HepG2 (cell line): Measurements from ENCODE around the gene PXMP4. TPM values are rescaled to one million over a fixed set of nuclear protein-coding genes. Genes with fewer than 3 reads are reported as not detected.

ENCODE experiments used
- ATAC-seq: fragments of 200-7000 bp; cut with Tn5 transposase; 3 replicates; pipeline ENCODE4 v1.9.1; 2020; ENCODE audit warnings: mild to moderate bottlenecking, moderate library complexity
- BruUV-seq: library from RNA; stranded (reverse); fragments of 400-500 nt; replicated peaks from 2 replicates; lab custom pipeline; 2021; lab: Mats Ljungman, UMichigan
- CTCF ChIA-PET: fragments of 300-600 bp; formaldehyde crosslinking; extraction: SDS; loops from one replicate; lab custom pipeline; 2021; ENCODE audit warnings: low total read pairs, inconsistent platforms, low intra/inter-chr PET ratio; lab: Yijun Ruan, JAX
- POLR2A ChIA-PET: fragments of 350-600 bp; sonication (Branson Sonifier 250); formaldehyde crosslinking; loops from one replicate; lab custom pipeline; 2020; ENCODE audit warnings: antibody characterized with exemption, inconsistent platforms; lab: Yijun Ruan, JAX
- DNase-seq: peaks from one replicate; pipeline ENCODE4 v3.0.0-alpha.2; 2015; ENCODE audit warnings: low spot score
- FAIRE-seq: peaks from 3 replicates; lab custom pipeline; 2011; peaks lifted over from hg19 to GRCh38; lab: Jason Lieb, UNC
- H2AFZ ChIP-seq: one replicate; pipeline ENCODE4 v1.6.1; 2011; ENCODE audit warnings: low read length, inconsistent platforms
- H3K27ac ChIP-seq: fragments of 300-600 bp; 3 replicates; pipeline ENCODE4 v1.8.0; 2011; ENCODE audit warnings: mixed run types, mild to moderate bottlenecking, mixed read lengths, low read length, inconsistent platforms; ENCODE audit not compliant: insufficient read depth; ENCODE audit errors: extremely low read length
- H3K27me3 ChIP-seq, 2 experiments: fragments of 200-600 bp in 1 of 2; 2 replicates in 1 of 2; 3 replicates in 1 of 2; pipeline versions ENCODE4 v1.6.0 to v1.8.0; 2011; ENCODE audit warnings: low read length in 2 of 2, mild to moderate bottlenecking in 2 of 2, moderate library complexity in 2 of 2, inconsistent platforms in 1 of 2; ENCODE audit not compliant: insufficient read depth in 2 of 2, control insufficient read depth in 1 of 2
- H3K36me3 ChIP-seq, 2 experiments: fragments of 200-600 bp in 1 of 2; replicated peaks in 1 of 2; 2 replicates in 1 of 2; 3 replicates in 1 of 2; pipeline versions ENCODE4 v1.5.1 to v1.8.0; 2011; ENCODE audit warnings: low read length in 2 of 2, inconsistent platforms in 1 of 2; ENCODE audit not compliant: insufficient read depth in 2 of 2, control insufficient read depth in 1 of 2
- H3K4me1 ChIP-seq: 2 replicates; pipeline ENCODE4 v1.5.1; 2012; ENCODE audit warnings: low read length, inconsistent platforms; ENCODE audit not compliant: insufficient read depth
- H3K4me2 ChIP-seq: 2 replicates; pipeline ENCODE4 v1.6.0; 2011; ENCODE audit warnings: low read depth, low read length, inconsistent platforms
- H3K4me3 ChIP-seq, 3 experiments: fragments of 200-600 bp in 1 of 3; sonication (generic), shearing (Covaris generic) in 1 of 3; replicated peaks in 1 of 3; 2 replicates each; pipeline ENCODE4 v1.5.1; 2011 to 2016; ENCODE audit warnings: low read length in 3 of 3, inconsistent platforms in 2 of 3, low read depth in 2 of 3, mild to moderate bottlenecking in 2 of 3, control low read depth in 1 of 3, mixed read lengths in 1 of 3; ENCODE audit not compliant: insufficient read depth in 1 of 3
- H3K79me2 ChIP-seq: one replicate; pipeline ENCODE4 v1.6.1; 2011; ENCODE audit warnings: low read length, inconsistent platforms; ENCODE audit not compliant: insufficient read depth
- H3K9ac ChIP-seq: 2 replicates; pipeline ENCODE4 v1.6.0; 2011; ENCODE audit warnings: mild to moderate bottlenecking, low read depth, low read length, inconsistent platforms; ENCODE audit not compliant: insufficient read depth
- H3K9me3 ChIP-seq: 2 replicates; pipeline ENCODE4 v1.5.1; 2012; ENCODE audit warnings: mild to moderate bottlenecking, low read length
- H4K20me1 ChIP-seq: 2 replicates; pipeline ENCODE4 v1.6.0; 2011; ENCODE audit warnings: inconsistent platforms, mild to moderate bottlenecking, low read length, moderate library complexity; ENCODE audit not compliant: insufficient read depth
- CEBPB ChIP-seq: IDR thresholded peaks from 2 replicates; pipeline ENCODE4 v1.6.1; 2011; ENCODE audit warnings: low read depth, low read length, improper control_type of control experiment, borderline replicate concordance
- HNRNPL ChIP-seq: fragments of 200-400 bp; formaldehyde crosslinking; IDR thresholded peaks from 2 replicates; pipeline ENCODE4 v1.6.1; 2017; ENCODE audit warnings: mild to moderate bottlenecking, low read depth, low read length
- HNRNPLL ChIP-seq: fragments of 200-400 bp; formaldehyde crosslinking; IDR thresholded peaks from 2 replicates; pipeline ENCODE4 v1.6.1; 2017; ENCODE audit warnings: mild to moderate bottlenecking, low read depth, low read length; ENCODE audit not compliant: poor library complexity, severe bottlenecking
- NFKB2 ChIP-seq: sonication (generic); formaldehyde crosslinking; IDR thresholded peaks from 2 replicates; pipeline ENCODE4 v1.4.0; 2020; ENCODE audit warnings: missing genetic modification reagents, borderline replicate concordance
- POGZ ChIP-seq: sonication (generic); formaldehyde crosslinking; IDR thresholded peaks from 2 replicates; pipeline ENCODE4 v1.4.0; 2020; ENCODE audit warnings: mild to moderate bottlenecking, missing genetic modification reagents
- SAFB2 ChIP-seq: sonication (generic); formaldehyde crosslinking; IDR thresholded peaks from 2 replicates; pipeline ENCODE4 v1.5.1; 2020; ENCODE audit warnings: missing genetic modification reagents, low read depth, mild to moderate bottlenecking, borderline replicate concordance
- SNAPC2 ChIP-seq: sonication (generic); formaldehyde crosslinking; IDR thresholded peaks from 2 replicates; pipeline ENCODE4 v1.8.1; 2022; ENCODE audit warnings: mild to moderate bottlenecking, missing genetic modification reagents
- TEAD3 ChIP-seq: optimal IDR thresholded peaks from 2 replicates; pipeline ENCODE3; 2016; ENCODE audit warnings: borderline replicate concordance
- ZBTB4 ChIP-seq: sonication (generic); formaldehyde crosslinking; IDR thresholded peaks from 2 replicates; pipeline ENCODE4 v1.4.0; 2020; ENCODE audit warnings: missing genetic modification reagents, mild to moderate bottlenecking, borderline replicate concordance
- ZFP91 ChIP-seq: sonication (generic); formaldehyde crosslinking; IDR thresholded peaks from 2 replicates; pipeline ENCODE4 v1.9.0; 2022; ENCODE audit warnings: missing genetic modification reagents, mild to moderate bottlenecking, borderline replicate concordance
- ZNF687 ChIP-seq: sonication (generic); formaldehyde crosslinking; IDR thresholded peaks from 2 replicates; pipeline ENCODE4 v1.5.1; 2020; ENCODE audit warnings: mild to moderate bottlenecking, missing genetic modification reagents, moderate library complexity
- ZSCAN21 ChIP-seq: sonication (generic); formaldehyde crosslinking; IDR thresholded peaks from 2 replicates; pipeline ENCODE4 v1.8.0; 2022; ENCODE audit warnings: mild to moderate bottlenecking, missing genetic modification reagents, moderate library complexity, borderline replicate concordance
- whole genome bisulfite sequencing: methylation state at CpG from one replicate; pipeline ENCODE4 v1.1.6; 2017; ENCODE audit warnings: low lambda C conversion rate; 5-methylcytosine and 5-hydroxymethylcytosine counted together
- in situ Hi-C: cut with HindIII; loops from 2 replicates; pipeline ENCODE4 v1.10.0; 2017; ENCODE audit warnings: low pct_unique_long_range_greater_than_20kb; ENCODE audit not compliant: extremely low pct_ligation_motif_present
- intact Hi-C: fragments of 100-400 bp; cut with micrococcal nuclease; formaldehyde crosslinking; loops from one replicate; pipeline ENCODE4 v1.10.0; 2022; ENCODE audit not compliant: unreplicated experiment
- polyA plus RNA-seq, 8 experiments: library from polyadenylated mRNA; depleted of rRNA in 3 of 8; stranded (reverse) in 7 of 8; unstranded in 1 of 8; fragments of >200 nt; fragmentation: Illumina TruSeq in 4 of 8; extraction: Trizol in 4 of 8; gene quantifications; 2 replicates each; pipeline versions ENCODE4 v1.2.1 to v1.2.3, GENCODE V29; 2011 to 2016; ENCODE audit warnings: low read depth in 4 of 8, missing spikeins in 1 of 8, mixed read lengths in 1 of 8; ENCODE audit not compliant: insufficient read depth in 1 of 8
- total RNA-seq, 5 experiments: library from RNA; depleted of rRNA; stranded (reverse); fragments of >200 nt; fragmentation: Illumina TruSeq; extraction: Trizol; gene quantifications; 2 replicates each; pipeline ENCODE4 v1.2.3, GENCODE V29; 2016; ENCODE audit warnings: low read depth in 1 of 5

The PXMP4 gene
- total and polyA plus RNA-seq, 2 of the 13 experiments (the other 11 are each of a cell fraction or from before 2014, with no cell fraction given) = not detected

DNA sequence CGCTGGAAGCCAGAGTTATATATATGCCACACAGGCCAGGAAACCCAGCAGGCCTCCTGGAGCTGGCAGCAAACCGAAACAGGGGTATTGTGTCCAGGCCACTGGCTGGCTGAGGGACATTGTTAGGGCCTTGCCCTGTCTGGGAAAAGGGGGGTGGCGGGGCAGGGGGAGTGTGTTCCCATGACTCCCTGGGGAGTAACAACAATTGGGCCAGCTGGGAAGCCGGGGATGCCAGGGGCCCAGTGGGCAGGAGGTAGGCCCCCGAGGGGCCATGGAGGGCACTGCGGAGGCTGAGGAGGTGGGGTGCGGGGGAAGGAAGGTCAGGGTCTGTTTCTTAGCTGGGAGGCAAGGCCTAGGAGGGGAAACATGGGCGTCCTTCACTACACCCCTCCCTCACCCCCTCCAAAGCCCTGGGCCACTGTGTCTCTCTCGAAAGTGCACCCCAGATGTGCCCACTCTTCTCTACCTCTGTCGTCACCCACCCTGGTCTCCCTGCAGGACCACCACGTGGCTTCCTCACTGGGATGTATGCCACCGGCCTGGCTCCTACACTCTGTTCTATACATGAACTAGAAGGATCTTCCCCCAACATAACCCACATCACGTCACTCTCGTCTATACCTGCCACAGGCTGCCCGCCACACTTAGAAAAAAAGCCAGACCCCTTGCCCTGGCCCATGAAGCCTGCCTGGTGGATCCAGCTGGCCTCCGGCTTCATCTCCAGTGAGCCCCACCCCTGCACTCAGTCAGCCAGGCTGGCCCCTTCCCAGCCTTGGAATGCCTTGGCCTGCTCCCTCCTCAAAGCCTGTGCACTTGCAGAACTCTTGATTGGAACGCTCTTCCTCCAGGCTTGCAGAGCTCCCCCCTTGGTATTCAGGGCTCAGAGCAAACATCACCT, 26.1 kb downstream of the PXMP4 start:
- H3K4me3 ChIP-seq = no peak overlapping the region
- H3K27me3 ChIP-seq = no peaks in the 10 kb centered on the region
- no peaks in the 10 kb centered on the region for H4K20me1 ChIP-seq
- H3K4me2 ChIP-seq = no peak overlapping the region
- ChIA-PET CTCF (no interaction called here), POLR2A (interaction anchor here (2.0 kb wide), 1 partner anchor 10 kb away, joined by 6 read pairs; no protein-coding TSS in a partner anchor)
- H3K9ac ChIP-seq = no peak overlapping the region
- 67% methylated on average over 17 of the region's 17 CpGs for WGBS
- FAIRE-seq (no peak), DNase-seq (no peak), ATAC-seq (peak; percentile 11)
- TF ChIP-seq HNRNPLL = peak; percentile 24
- TF ChIP-seq CEBPB = no peak
- peak; percentile 32; the same call in 1 of the 2 replicates for TF ChIP-seq ZBTB4 (CRISPR knock-in tag)
- TF ChIP-seq HNRNPL = peak; percentile 74; the same call in 1 of the 2 replicates
- TF ChIP-seq SNAPC2 = no peak
- 0 out of 2 replicates have a peak, but pooled peaks have one; percentile 14 for TF ChIP-seq POGZ (CRISPR knock-in tag)
- TF ChIP-seq ZSCAN21 = no peak
- TF ChIP-seq TEAD3 (CRISPR knock-in tag) = peak; percentile 46
- TF ChIP-seq NFKB2 (CRISPR knock-in tag) = 0 out of 2 replicates have a peak, but pooled peaks have one; percentile 45
- TF ChIP-seq ZNF687 (CRISPR knock-in tag) = peak; percentile 30; the same call in 1 of the 2 replicates
- 0 out of 2 replicates have a peak, but pooled peaks have one; percentile 14 for TF ChIP-seq ZFP91 (CRISPR knock-in tag)
- TF ChIP-seq SAFB2 (CRISPR knock-in tag) = 0 out of 2 replicates have a peak, but pooled peaks have one; percentile 35
- in situ Hi-C loops = no loop called here
- no peak overlapping the region for H2AFZ ChIP-seq
- H3K4me1 ChIP-seq = peaks cover 59% of the 10 kb centered on the region
- no peaks in the 10 kb centered on the region for H3K79me2 ChIP-seq
- H3K9me3 ChIP-seq = no peaks in the 10 kb centered on the region
- no TSS peak for BruUV-seq
- H3K36me3 ChIP-seq = no peaks in the 10 kb centered on the region
- H3K27ac ChIP-seq = no peak overlapping the region
- intact Hi-C loops = no loop called here
